Brain pericyte (primary cell): Measurements from ENCODE around the gene STRN4.
"Not testable (repeated sequence)": the region's sequence is repeated elsewhere in the genome, so short reads cannot be mapped to it uniquely, and the experiment has no call there.

Experiments
- DNase-seq: peaks from one replicate; pipeline ENCODE4 v3.0.0-alpha.2; 2012; ENCODE audit warnings: low read depth, low spot score

The STRN4 gene

GRCh38 chr19:46746281-46747057 is at the start of gene STRN4:
TSS of gene STRN4 (minus strand) at chr19:46746450. CDS start at chr19:46746430, 20 bp downstream.
- no peak for DNase-seq

GRCh38 chr19:46791944-46792343 is 45.7 kb upstream of the STRN4 start:
- no peak for DNase-seq

- DNase-seq, result no peak
Observed at GRCh38 chr19:46789371-46789770, 43.1 kb upstream of the STRN4 start.

GRCh38 chr19:46788968-46789338 is 42.7 kb upstream of the STRN4 start:
- no peak for DNase-seq

- peak; percentile 74 for DNase-seq
Observed at GRCh38 chr19:46788262-46788967, 42.2 kb upstream of the STRN4 start, which contains the start of gene SLC1A5. TSS of gene SLC1A5 (minus strand) at chr19:46788594. CDS start at chr19:46787965, 629 bp downstream.

GRCh38 chr19:46787331-46788261 is 41.3 kb upstream of the STRN4 start:
- DNase-seq, result no peak

- no peak for DNase-seq
Observed at GRCh38 chr19:46787040-46787330, 40.7 kb upstream of the STRN4 start.

GRCh38 chr19:46786236-46787039 is 40.2 kb upstream of the STRN4 start:
- no peak for DNase-seq

GRCh38 chr19:46785980-46786235 is 39.7 kb upstream of the STRN4 start:
- DNase-seq, result no peak

GRCh38 chr19:46785054-46785979 is 39.1 kb upstream of the STRN4 start:
- no peak for DNase-seq

- no peak for DNase-seq
Observed at GRCh38 chr19:46784262-46785053, 38.2 kb upstream of the STRN4 start.

GRCh38 chr19:46783670-46784069 is 37.4 kb upstream of the STRN4 start:
- no peak for DNase-seq

- DNase-seq, result no peak
Observed at GRCh38 chr19:46782355-46783019, 36.2 kb upstream of the STRN4 start.

- not testable (repeated sequence) for DNase-seq
Observed at GRCh38 chr19:46777956-46778645, 31.9 kb upstream of the STRN4 start.

GRCh38 chr19:46776927-46777911 is 31.0 kb upstream of the STRN4 start:
- DNase-seq, result no peak

- no peak for DNase-seq
Observed at GRCh38 chr19:46775642-46776258, 29.5 kb upstream of the STRN4 start.

GRCh38 chr19:46773018-46773399 is 26.8 kb upstream of the STRN4 start:
- DNase-seq, result no peak
